ENCODE measurements around the gene GNG14. TPM values are rescaled to one million over a fixed set of nuclear protein-coding genes. Genes with fewer than 3 reads are reported as not detected.

Gene GNG14
- total and polyA plus RNA-seq, 2 of the 13 experiments (the other 11 are each of a cell fraction or from before 2014, with no cell fraction given): not detected

- TF ChIP-seq ZNF280B (CRISPR knock-in tag; IDR thresholded peaks at IDR 0.05; ENCODE audit: borderline replicate concordance) (peak; percentile 67; the same call in 1 of the 2 replicates), ELF1 (CRISPR knock-in tag; IDR thresholded peaks at IDR 0.05) (peak; percentile 42; the same call in 1 of the 2 replicates), PLSCR1 (CRISPR knock-in tag; IDR thresholded peaks at IDR 0.05; ENCODE audit: borderline replicate concordance) (no peak), ZNF563 (CRISPR knock-in tag; IDR thresholded peaks at IDR 0.05) (no peak), GABPB1 (CRISPR knock-in tag; IDR thresholded peaks at IDR 0.05) (peak; percentile 76), MYC (CRISPR knock-in tag; IDR thresholded peaks at IDR 0.05; ENCODE audit: borderline replicate concordance) (peak; percentile 98), ZNF619 (CRISPR knock-in tag; IDR thresholded peaks at IDR 0.05) (no peak), HOXA3 (CRISPR knock-in tag; IDR thresholded peaks at IDR 0.05) (peak; percentile 70; the same call in 1 of the 2 replicates), MLX (CRISPR knock-in tag; IDR thresholded peaks at IDR 0.05) (0 out of 2 replicates have a peak, but pooled peaks have one; percentile 15), MED8 (CRISPR knock-in tag; IDR thresholded peaks at IDR 0.05; ENCODE audit: insufficient replicate concordance) (no peak), AHR (CRISPR knock-in tag; IDR thresholded peaks at IDR 0.05) (no peak), YEATS2 (CRISPR knock-in tag; IDR thresholded peaks at IDR 0.05; ENCODE audit: borderline replicate concordance) (peak; percentile 59; the same call in 1 of the 2 replicates), CBX1 (IDR thresholded peaks at IDR 0.05; ENCODE audit: low read depth) (no peak), IKZF4 (CRISPR knock-in tag; IDR thresholded peaks at IDR 0.05; ENCODE audit: borderline replicate concordance, low read depth, not compliant biosample characterization) (peak; percentile 53), HBP1 (CRISPR knock-in tag; IDR thresholded peaks at IDR 0.05; ENCODE audit: low read depth) (0 out of 2 replicates have a peak, but pooled peaks have one; percentile 32), SRSF4 (IDR thresholded peaks at IDR 0.05; ENCODE audit: low read depth, low read length, poor library complexity, severe bottlenecking) (no peak), MTA3 (CRISPR knock-in tag; IDR thresholded peaks at IDR 0.05) (no peak), KLF6 (CRISPR knock-in tag; IDR thresholded peaks at IDR 0.05) (peak; percentile 49; the same call in 1 of the 2 replicates), ETS1 (CRISPR knock-in tag; IDR thresholded peaks at IDR 0.05) (no peak), TAF15 (IDR thresholded peaks at IDR 0.05; ENCODE audit: low read depth, low read length, poor library complexity, severe bottlenecking) (no peak), GPN1 (CRISPR knock-in tag; IDR thresholded peaks at IDR 0.05; ENCODE audit: borderline replicate concordance) (no peak), PBX2 (CRISPR knock-in tag; IDR thresholded peaks at IDR 0.05) (no peak), ZIK1 (CRISPR knock-in tag; IDR thresholded peaks at IDR 0.05; ENCODE audit: borderline replicate concordance, low read depth) (no peak)
Measured at GRCh38 chr19:12723641-12724426, 36.0 kb downstream of the GNG14 start, which contains the start of gene TNPO2 (continued).
